Measurements from ENCODE around the gene ATG5.

ATG5 gene

DNA sequence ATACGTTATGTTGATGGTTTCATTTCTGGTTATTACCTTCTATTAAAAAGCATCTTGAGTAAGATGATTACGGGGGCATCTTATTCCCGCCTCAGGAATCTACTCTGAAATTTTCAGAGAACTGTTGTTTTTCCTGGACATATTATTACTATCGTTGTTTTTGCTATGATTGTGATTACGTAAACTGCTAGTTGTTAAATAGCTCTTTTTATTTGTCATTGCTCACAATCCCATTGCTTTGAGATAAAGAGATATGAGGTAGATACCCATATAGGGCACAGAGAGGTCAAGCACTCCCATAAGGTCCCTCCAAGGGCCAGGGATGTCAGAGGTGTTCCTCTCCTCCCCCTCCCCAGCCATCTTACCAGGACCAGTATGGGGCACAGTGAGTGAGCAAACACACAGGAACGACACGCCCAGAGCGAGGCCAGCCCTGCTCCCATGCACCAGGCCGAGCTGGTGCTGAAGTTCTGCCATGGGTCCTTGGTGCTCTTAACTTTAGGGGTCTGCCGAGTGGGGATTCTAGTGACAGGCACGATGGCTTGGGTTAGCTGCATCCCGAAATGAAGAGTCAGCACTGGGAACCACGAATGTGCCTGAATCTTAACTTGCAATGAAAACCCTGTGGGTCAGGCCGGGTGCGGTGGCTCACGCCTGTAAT, 189.5 kb downstream of the ATG5 start:
- H3K27me3 ChIP-seq (replicated peaks; ENCODE audit: control insufficient read depth, insufficient read depth, low read length, poor library complexity, severe bottlenecking), result no peaks in the 10 kb centered on the region
- H3K9me3 ChIP-seq (ENCODE audit: control insufficient read depth, low read length), result no peaks in the 10 kb centered on the region
- no peak overlapping the region for H3K27ac ChIP-seq (ENCODE audit: insufficient read depth, low read length, poor library complexity, severe bottlenecking)
- no peak overlapping the region for H3K4me3 ChIP-seq (ENCODE audit: insufficient read depth, low read depth, low read length, poor library complexity, severe bottlenecking)
- no peak for DNase-seq
- H3K4me1 ChIP-seq (ENCODE audit: control insufficient read depth, insufficient read depth, low read length, poor library complexity, severe bottlenecking), result no peaks in the 10 kb centered on the region
- H3K36me3 ChIP-seq (ENCODE audit: control insufficient read depth, insufficient read depth, low read length), result no peaks in the 10 kb centered on the region

DNA sequence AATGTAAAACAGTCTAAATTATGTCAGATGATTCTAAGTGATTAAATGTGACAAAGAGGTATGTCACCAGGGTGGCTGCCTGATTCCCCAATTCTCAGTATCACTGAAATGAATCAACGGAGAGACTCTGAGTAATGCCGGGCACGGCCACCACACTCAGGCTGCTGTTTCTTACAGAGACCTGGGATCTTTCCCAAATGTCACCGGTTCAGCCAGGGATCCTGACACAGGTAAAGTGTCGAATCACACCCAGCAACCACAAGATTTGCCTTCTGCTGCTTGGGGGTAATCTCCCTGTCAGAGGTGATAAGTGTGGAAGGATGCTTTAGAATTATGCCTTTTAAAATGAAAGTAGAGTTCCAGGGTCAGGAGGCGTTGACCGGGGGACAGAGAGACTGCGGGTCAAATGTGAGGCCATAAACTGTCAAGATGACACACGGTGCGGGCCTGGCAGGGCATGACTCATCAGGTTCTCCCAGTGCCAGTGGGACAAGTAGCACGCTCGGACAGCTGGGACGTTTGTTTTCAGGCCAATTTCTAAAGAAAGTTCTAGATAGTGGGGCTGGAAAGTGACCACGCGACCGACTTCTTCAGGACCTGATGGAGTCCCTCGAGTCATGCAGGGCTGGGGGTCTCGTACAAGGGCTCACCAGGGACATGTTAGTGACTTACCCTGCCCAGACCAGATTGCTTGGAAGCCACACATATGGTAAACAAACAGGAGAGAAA, 190.5 kb downstream of the ATG5 start:
- Histone ChIP-seq H3K4me3 (ENCODE audit: insufficient read depth, low read depth, low read length, poor library complexity, severe bottlenecking) (no peak overlapping the region), H3K27ac (ENCODE audit: insufficient read depth, low read length, poor library complexity, severe bottlenecking) (no peak overlapping the region), H3K27me3 (replicated peaks; ENCODE audit: control insufficient read depth, insufficient read depth, low read length, poor library complexity, severe bottlenecking) (no peaks in the 10 kb centered on the region), H3K4me1 (ENCODE audit: control insufficient read depth, insufficient read depth, low read length, poor library complexity, severe bottlenecking) (no peaks in the 10 kb centered on the region), H3K36me3 (ENCODE audit: control insufficient read depth, insufficient read depth, low read length) (no peaks in the 10 kb centered on the region), H3K9me3 (ENCODE audit: control insufficient read depth, low read length) (no peaks in the 10 kb centered on the region)
- DNase-seq, result no peak
